ENCODE results near the gene LTO1.

The LTO1 gene, protein sequence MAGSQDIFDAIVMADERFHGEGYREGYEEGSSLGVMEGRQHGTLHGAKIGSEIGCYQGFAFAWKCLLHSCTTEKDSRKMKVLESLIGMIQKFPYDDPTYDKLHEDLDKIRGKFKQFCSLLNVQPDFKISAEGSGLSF

DNA sequence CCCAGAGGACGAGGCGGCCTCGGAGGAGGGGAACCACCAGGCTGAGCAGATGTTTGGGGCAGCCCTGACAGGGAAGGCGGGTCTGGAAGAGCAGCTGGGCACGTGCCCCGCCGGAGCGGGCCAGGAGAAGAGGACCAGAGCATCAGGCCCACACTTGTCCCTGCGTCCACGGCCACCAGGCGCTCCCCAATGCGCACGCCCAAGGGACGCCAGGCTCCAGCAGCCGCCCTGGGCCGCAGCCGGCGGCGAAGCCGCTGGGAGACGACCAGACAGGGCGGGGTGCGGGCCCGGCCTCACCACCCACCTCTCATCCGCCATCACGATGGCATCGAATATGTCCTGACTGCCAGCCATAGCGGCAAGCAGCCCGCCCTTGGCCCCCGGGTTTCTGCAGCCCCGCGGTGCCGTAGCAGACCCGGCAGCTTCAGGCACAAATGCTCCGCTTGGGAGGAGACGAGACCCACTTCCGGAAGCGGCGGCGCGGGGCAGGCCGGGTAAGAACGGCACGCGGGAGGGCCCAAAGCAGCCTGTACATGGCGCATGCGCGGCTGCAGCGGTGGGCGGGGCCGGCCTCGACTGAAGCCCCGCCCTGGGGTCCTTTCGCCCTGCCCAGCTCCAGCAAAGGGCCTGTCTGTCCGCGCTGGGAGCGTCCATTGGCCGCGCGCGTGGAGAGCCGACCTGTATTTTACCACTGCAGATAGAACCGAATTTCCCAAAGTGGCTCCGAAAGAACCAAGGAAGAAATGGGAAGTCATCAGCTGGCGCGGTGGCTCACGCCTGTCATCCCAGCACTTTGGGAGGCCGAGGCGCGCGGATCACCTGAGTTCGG lies at the start of gene LTO1:
Gene LTO1, minus strand, starts transcription at position 468 of the 829 bp plus-strand sequence. Its CDS starts 114 bp downstream, at position 354.
- DNase-seq: peak; percentile 50 to 97 (median 92)

- no peak for DNase-seq
Observed at GRCh38 chr11:69721745-69722144, 46.6 kb upstream of the LTO1 start.

GRCh38 chr11:69721106-69721505 lies 46.0 kb upstream of the LTO1 start:
- DNase-seq: no peak

DNA sequence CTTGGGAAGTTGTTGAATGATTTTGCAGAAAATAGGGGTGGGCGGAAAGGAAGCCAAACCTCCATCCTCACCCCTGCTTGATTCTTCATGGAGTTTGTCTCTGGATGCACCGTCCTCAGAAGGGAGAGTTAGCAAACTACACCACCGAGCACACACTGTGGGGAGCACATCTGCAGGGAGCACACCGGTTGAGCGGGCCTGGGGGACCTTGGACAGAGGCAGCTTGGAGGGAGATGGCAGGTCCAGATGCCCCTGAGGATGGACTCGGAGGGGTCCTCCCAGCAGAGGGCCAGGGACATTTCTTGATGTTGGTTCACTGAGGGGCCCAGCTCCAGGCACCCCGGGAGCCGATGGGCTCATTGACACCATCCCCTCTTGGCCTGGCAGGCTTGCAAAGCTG lies 43.8 kb upstream of the LTO1 start:
- no peak for DNase-seq

DNA sequence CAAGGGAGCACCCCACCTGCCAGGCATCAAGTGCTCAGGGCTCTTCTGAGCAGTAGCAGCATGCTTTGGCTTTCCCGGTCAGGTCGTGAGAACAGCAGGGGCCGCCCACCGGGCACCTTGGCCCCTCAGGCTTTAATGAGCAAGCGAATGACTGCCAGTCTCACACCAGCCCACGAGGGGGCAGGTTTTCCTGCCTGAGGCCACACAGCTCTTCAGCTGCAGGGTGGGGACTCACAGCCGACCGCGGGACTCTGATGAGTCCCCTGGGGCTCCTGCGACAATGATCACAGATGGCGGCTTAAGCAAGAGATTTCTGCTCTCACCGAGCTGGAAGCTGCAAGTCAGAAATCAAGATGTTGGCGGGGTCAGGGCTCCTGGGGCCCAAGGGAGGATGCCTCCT lies 43.0 kb upstream of the LTO1 start:
- DNase-seq: no peak

DNA sequence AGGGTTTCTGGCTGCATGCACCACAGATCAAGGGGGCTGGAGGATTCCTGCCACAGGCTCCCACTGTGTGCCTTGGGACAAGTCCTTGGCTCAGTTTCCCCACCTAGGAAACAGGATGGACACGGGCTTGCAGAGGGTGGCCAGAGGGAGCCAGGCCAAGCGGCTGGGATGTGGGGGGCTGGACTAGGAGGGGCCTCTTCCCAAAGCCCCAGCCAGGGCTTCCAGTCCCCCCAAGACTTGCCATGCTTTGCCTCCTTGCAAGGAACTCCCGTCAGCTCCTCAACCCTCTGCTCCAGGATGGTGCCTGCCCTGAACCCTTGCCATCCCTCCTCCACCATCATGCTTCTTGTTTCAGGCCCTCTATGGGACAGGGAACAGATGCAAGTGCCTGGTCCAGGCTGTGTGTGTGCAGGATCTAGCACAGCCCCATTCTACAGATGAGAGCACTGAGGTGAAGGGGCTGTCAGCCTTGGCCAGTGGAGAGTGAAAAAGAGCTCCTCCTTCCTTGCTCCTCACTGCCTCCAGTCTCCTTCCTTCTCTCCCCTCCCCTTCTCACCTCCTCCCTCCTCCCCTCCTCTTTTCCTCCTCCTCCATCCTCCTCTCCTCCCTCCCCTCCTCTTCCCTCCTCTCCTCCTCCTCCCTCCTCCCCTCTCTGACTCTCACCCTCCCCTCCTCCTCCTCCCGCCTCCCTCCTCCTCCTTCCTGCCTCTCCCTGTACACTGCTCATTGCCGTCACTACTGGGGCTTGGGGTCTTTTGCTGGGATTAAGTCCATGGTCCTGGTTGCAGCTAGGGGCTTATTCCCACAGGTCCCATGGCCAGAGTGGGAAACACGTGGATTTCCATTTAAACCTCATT lies 42.0 kb upstream of the LTO1 start:
- no peak for DNase-seq

- no peak for DNase-seq
Observed at GRCh38 chr11:69716099-69716498, 40.9 kb upstream of the LTO1 start.

DNA sequence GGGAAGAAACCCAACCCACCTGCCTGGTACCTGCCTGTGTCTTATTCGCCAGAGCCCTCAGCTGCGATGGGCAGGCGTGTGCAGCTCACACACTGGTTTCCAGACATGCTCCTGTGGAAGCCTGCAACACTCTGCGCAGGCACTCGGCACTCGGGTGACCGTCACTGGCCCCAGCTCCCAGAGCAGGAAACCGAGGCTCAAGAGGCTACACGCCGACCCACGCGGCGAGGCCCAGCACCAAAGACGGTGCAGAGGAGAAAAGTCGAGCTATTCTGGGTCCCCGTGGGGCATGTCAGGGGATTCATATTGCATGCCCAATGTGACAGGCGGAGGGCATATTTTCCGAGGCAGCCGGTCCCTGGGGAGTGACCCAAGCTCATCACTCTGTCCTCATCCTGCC lies 40.3 kb upstream of the LTO1 start:
- DNase-seq: no peak

DNA sequence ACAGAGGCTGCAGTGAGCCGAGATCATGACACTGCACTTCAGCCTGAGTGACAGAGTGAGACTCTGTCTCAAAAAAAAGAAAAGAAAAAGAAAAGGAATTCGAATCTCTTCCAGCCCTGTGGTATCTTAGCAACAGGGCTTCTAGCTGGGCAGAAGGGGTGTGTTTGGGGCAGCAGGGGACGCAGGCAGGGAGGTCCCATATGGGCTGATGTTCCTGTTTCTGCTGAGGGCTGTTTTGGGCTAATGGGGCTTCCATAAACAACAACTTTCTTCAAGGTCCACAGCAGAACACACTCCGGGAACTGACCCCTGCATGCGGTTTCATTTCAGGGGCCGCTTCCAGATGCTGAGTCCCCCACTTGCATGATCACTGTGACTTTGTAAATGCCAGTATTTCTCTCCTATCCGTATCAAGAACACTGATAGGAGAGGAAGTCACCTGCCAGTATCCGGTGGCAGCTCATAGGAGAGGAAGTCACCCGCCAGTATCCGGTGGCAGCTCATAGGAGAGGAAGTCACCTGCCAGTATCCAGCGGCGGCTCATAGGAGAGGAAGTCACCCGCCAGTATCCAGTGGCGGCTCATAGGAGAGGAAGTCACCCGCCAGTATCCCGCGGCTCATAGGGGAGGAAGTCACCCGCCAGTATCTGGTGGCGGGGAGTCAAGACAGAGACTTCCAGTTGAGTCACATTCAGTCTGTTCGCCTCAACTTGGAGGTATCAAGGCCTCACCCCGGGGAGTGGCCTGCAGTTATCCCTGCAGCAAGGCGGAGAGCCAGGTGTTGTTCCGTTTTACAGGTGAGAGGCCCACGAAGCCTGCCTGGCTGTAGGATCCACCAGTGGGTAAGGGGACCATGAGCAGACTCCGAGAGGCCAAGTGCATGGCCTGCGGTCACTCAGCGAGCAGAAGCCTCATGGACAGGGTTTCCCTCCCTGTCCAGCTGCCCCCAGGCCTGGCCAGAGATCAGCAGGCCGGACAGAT lies 37.0 kb upstream of the LTO1 start:
- DNase-seq: no peak

DNA sequence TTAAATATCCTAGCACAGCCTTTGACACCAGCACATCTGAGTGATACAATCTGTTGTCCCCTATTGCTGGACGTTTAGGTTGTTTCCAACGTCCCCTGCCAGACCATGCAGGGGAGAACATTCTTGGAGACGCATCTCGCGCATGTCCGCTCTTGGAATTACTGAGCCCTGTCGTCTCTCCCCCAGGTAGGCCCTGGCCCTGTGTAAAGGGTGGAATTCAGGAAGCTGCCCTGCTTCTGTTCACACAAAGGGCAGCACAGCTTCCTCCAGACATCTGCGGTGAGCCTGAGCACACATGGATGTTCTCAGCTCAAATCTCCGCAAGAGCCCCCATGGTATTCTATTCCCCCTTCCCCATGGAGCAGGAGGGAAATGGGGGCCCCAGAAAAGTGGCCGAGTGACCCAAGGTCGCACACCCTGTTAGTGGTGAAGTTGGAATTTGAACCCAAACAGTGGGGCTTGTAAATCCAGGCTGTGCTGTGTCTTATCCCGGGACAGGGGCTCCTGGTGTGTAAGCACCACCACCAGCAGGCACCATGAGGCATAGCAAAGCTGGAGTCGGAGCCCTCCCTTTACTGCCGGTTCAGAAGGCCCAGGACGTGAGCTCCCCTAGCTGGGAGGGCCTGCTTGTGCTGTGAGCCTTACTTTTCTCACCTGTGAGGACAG lies 33.7 kb upstream of the LTO1 start:
- DNase-seq: no peak

DNA sequence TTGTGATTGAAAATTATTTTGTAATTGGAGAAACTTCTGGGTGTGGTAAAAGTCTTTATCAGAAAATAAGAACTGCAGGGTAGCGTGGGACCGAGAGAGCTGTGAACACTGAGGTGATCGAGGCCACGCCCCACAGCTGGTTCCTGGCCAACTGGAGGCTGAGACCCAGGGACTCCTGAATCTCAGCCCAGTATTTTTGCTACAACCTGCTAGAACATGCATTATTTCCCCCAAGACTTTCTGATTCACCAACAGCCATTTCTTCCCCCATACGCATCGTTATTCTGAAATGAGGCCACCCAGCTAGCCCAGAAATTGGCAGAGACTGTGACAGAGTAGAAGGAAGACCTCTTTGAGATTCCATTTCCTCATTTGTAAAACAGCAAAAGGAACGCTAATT lies 32.0 kb upstream of the LTO1 start:
- DNase-seq: no peak

GRCh38 chr11:69705901-69706787 lies 31.0 kb upstream of the LTO1 start:
- DNase-seq: no peak

- DNase-seq: no peak
Observed at GRCh38 chr11:69705351-69705811, 30.2 kb upstream of the LTO1 start.

DNA sequence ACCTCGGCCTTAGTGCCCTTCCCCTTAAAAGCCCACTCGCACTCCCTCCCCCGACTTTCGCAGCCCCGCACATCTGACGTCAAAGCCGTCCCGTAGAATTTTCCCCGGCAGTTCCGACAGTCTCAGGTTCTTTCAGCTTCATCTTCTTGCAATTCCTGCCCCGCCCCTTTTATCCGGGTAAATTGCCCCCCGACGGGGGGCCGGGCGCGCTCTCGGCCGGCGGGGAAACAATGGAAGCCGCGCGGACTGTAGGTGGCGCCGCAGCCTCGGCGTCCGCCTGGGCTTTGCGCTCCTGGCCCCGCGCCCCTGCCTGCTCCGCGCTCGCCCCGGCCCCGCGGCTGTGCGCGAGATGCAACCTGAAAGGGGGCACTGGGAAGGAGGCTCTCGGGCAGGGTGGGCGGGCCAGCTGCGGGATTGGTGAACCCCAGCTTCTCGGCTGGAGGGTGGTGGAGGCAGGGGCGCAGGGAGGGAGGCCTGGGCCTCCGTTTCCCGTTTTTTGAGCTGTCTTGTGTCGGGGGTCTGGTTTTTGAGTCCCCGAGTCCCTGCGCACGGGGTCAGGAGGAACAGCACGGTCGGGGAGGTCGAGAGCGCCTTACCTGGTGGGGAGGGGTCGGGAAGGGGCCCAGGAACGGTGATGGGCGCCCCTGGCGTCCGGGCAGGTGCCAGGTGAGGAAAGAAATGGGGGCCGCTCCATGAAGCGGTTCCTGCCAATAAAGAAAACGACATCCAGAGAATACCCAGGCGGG lies 29.5 kb upstream of the LTO1 start:
- no peak for DNase-seq

DNA sequence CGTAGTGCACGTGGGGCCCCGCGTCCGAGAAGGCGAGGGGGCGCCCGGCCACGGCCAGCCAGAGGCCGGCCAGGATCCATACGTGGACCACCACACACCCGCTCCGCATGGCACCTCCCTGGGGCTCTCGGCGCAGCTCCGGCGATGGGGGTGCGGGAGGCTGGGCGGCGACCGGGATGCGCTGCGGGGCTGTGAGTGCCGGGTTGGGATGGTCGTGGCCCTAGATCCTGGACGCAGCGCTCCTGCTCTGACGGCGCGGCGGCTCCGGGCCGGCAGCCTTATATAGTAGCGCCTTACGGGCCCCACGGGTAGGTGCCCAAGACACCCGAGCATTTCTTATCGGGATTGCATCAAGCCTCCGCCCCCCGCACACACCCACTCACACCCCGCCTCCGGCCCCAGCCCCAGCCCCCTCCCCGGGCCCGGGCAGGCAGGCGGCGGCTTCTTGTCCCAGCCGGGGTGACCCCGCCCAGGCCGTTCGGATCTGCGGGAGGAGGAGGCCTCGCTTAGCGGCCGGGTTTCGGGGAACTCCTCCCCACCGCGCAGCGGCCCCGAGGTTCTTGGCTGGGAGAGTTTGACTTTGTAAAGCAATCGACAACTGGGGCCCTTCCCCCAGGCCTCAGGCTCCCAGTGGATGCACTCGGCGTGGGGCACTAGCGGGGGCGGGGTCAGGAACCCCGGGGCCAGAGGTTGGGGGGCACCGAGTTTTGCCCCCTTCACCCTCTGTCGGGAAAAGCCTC lies 28.8 kb upstream of the LTO1 start, which contains the start of gene FGF19:
Gene FGF19, minus strand, starts transcription at position 255 of the 740 bp plus-strand sequence. Its CDS starts 146 bp downstream, at position 109.
- DNase-seq: no peak

GRCh38 chr11:69703453-69703767 lies 28.3 kb upstream of the LTO1 start:
- no peak for DNase-seq

- no peak for DNase-seq
Observed at GRCh38 chr11:69702769-69703452, 27.8 kb upstream of the LTO1 start.
